ENCODE data around the gene ZNF281.

ZNF281 gene

DNA sequence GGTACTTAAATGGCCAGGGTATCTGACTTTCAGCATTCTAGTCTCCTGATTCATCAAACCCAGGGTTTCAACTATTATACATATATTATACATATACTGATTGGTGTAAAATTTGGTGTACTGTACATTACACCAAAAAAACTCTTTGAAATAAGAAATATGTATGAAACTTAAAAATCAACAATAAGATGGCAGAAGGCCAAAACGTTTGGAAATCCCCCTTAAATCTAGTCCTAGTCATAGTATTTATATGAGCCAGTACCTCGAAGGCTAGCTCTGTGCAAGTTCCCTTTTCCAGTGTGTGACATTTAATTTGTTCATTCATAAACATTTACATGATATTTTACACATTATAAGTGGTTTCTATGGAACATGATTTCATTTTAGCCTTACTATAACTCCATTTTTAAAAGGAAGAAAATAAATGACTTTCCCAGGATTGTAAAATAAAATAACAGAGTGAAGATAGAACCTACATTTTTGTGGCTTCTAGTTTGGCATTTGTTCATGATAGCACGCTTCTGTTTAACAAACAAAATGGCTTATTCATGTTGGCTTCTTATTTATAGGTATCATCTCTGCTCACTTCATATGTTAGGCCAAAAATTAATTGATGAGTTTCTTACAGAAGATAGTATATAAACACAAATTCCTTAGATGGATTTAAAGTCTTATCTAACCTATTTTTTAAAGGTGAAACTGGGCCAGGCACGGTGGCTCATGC, 18.8 kb upstream of the ZNF281 start:
- no peak for DNase-seq

DNA sequence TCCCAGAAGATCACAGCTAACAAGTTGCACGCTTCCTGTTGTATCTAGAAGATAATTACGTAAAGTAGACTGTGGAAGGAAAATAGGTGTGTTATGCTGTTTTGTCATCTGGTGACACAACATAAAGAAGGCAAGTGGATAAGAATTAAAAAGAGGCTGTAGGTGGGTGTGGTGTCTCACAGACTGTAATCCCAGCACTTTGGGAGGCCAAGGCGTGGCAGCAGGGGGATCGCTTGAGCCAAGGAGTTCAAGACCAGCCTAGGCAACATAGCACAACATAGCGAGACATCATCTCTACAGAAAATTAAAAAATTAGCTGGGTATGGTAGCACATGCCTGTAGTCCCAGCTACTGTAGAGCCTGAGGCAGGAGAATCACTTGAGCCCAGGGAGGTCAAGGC, 17.9 kb upstream of the ZNF281 start:
- DNase-seq: no peak

DNA sequence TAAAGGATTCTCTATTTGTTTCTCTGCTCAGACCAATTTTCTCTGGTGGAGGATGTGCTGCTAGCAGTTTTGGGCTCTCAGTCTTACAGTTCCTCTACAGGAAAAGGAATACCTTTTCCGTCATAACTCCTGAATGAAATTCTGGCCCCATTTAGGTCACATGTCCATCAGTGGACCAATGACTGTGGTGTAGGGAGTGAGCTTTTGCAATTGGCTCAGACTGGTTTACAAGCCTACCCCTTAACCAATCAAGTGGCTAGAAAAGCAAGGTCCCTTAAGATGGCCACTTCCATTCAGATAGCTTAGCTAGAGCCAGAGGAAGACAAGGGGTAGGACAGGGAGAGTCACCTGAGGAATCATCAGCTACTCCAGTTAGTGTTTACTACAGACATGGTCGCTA, 16.4 kb upstream of the ZNF281 start:
- DNase-seq: no peak

DNA sequence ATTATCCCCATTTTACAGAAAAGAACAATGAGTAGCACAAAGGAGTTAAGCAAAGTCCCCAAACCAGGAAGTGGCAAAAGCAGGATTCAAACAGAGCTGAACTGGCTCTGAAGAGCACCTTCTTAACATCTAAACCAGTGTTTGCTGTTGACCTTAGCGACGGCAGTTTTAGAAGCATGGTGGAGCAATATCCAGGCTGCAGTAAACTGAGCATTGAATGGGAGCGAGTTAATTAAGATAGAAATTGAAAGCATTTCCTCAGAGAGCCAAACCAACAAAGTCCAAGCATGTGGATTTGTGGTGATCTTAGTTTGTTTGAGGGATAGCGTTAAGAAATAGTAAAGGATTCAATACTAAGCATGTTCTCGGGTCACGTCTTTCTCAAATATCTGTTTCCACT, 13.4 kb upstream of the ZNF281 start:
- no peak for DNase-seq

DNA sequence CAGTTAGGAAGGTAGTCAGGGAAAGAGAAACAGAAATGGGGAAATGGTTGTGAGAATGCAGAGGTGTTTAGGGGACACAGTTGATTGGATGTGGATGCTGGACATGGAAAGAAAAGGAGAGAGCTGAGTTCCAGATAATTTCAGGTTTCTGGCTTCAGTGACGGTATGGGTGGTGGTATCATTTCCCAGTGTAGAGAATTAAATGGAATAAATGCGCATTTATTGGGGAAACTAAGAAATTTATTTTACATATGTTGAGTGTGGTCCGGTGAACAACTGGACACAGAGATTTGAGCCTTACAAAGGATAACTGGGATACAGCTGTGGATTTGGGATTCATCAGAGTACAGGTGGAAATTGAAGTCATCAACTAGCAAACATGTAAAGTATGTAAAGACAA, 12.4 kb upstream of the ZNF281 start:
- no peak for DNase-seq

DNA sequence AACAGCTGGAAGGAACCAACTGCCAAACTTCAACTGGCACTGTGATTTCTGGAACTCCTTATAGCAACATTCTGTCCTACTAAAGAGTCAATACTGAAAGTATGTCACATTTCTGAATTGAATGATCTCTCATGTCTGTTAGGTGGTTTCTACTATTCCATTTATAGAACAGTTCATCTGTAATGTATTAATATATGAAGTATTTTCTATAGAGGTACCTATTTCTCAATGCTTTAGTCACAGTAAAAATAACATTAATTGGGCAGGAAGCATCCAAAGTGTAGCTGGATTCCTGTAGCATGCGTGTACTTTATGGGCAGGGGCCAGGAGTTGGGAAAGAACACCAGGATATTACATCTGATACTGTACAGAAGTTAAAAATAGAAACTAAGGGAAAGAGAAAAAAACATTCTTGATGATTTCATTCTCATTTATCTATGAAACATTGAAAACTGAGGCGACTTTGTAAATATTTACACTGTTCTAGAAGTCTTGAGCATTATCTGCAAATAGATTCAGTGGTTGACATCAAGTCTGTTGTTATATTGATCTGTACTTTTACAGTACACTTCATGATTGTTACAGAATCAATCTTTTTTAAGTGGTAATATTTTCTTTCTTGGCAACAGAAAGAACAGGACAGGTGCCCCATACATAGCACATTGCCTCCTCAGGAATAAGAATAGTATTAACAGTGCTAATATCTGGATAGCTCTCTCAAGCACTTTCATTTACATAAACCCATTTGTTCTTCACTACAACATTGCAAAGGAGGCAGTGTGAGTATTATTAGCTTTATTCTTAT, 6.2 kb upstream of the ZNF281 start:
- DNase-seq: no peak

DNA sequence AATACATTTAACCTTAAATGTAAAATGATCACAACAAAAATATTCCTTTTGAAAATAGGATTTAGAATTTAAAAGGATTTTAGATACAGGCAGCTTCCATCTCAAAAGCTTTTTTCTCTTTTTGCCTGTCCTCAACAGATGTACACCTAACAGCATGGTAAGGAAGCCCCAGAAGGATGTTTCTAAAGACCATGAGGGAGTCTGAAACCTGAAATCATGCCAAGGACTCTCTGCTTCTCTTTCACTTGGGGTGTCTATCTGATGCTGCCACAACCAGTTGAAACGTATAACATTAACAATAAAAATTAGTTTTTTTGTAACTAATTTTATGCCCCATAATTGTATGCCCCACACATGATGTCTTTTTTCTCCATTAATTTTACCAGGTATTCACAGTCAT, 5.4 kb upstream of the ZNF281 start:
- DNase-seq: no peak

DNA sequence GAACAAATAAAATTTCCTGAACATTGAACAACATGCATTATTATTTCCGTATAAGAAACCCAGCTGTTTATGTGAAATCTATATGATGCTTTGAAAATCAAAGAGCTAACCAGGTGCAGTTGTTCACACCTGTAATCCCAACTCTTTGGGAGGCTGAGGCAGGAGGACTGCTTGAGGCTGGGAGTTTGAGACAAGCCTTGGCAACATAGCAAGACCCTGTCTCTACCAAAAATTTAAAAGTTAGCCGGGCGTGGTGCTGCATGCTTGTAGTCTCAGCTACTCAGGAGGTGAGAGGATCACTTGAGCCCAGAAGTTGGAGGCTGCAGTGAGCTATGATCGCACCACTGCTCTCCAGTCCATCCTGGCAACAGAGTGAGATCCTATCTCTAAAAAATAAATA, 4.8 kb upstream of the ZNF281 start:
- no peak for DNase-seq

DNA sequence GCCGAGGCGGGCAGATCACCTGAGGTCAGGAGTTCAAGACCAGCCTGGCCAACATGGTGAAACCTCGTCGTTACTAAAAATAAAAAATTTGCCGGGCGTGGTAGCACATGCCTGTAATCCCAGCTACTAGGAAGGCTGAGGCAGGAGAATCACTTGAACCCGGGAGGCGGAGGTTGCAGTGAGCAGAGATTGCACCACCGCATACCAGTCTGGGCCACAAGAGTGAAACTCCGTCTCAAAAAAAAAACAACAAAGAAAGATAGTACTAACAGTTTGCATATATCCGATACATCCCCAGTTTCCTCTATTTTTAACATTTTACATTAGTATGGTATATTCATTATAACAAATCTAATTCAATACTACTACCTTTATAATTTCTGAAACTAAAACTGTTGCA, 3.9 kb upstream of the ZNF281 start:
- DNase-seq: peak; percentile 50

DNA sequence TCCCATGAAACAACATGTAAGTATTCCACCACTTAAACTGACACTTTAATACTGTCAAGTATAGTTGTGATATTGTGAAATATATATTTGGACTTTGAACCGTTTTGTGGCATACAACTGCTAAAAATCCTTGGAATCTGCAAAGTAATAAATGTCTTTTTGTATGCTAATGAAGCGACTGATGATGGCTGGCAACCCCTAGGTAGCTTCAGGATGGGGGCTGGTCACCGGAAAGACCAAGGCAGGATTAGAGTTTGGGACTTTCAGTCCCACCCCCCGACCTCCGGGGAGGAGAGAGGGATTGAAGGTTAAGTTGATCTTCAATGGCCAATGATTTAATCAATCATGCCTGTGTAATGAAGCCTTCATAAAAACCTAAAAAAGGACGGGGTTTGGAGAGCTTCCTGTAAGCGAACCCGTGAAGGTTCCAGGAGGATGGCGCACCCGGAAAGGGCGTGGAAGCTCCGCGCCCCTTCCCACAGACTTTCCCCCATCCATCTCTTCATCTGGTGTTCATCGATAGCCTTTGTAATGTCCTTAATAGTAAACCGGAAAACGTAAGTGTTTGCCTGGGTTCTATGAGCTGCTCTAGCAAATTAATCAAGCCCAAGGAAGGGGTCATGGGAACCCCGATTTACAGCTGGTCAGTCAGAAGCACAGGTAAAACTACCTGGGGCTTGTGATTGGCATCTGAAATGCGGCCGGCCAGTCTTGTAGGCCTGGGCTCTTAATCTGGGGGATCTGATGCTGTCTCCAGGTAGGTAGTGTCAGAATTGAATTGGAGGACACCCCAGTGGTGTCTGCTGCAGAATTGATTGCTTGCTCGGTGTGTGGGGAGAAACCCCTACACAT, 1.8 kb upstream of the ZNF281 start:
- no peak for DNase-seq

DNA sequence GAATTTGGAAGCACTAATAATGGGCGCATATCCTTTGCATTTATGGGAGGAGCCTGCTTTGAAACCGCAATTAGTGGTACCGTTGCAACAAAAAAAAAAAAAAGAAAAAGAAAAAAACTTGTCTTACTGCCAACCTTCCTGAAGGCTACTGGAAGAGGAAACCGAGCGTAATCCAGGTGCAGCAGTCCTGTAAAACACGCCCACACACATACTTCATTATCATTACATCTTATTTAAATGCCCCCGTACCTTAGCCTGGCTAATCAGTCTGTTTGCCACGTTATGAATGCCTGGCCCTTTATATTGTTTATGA, 686 bp upstream of the ZNF281 start:
- no peak for DNase-seq

DNA sequence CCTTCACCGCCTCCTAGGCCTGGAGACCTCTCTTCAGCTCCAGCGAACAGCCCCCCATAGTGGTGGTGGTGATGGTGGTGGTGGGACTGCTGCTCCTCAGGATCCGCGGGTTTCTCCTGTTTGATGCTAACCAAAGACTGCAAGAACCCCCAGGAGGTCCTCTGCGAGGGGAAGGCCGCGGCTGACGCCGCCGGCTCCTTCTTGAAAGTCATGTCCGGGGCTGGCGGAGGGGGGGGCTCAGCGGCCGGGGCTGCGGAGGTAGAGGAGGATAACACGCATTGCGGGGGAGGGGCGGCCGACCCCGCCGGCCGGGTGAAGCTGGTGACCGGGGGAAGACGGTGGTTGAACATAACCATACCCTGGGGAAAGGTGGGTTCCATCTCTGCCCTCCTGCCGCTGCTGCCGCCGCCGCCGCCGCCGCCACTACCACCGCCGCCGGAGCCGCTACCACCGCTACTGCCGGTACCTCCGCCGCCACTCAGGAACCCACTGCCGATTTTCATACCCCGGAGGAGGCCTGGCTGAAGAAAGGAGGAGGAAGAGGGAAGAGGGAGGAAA, 554 bp downstream of the ZNF281 start:
- DNase-seq: no peak

DNA sequence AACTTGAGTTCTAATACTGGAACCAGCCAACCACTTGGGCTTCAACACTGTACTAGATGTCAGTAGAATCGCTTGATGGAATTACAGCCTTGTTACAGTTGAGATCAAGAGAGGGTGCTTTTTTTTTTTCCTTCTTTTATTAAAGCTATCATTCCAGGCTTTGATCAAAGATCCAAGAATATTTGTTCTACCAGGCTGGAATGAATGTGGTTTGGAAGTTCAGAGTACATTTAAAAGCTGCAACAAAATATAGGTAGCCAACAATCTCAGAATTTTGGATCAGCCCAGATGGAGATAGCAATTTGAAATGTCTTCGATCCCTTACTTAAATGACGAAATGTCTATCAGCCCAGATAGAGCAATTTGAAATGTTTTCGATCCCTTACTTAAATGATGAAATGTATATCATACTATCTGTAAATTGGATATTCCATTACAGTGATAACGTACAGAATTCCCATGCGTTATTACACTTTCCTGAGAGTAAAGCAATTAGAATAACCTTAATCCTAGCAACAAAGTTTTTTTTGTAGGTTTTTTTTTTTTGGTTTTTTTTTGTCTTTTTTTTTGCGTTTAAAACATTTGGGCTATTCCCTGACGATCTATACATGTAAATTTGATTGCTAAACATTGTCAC, 3.6 kb downstream of the ZNF281 start:
- no peak for DNase-seq

DNA sequence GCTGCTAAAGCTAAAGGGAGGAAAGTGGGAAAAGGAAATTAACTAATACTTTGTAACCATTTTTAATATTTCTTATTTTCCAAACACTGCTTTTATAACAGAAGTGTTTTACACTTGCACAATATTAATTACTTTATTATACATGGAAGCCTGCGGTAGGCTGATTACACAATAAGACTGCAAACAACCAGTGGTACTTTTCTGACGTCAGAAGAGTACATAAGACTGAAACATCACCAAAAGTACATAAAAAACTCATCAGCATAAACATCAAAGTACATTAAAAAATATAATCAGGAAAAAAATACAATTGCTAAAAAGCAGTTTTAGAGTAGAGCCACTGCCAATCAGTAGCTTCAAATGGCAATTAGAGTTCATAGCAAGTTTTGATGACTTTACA, 4.6 kb downstream of the ZNF281 start:
- DNase-seq: peak; percentile 1

DNA sequence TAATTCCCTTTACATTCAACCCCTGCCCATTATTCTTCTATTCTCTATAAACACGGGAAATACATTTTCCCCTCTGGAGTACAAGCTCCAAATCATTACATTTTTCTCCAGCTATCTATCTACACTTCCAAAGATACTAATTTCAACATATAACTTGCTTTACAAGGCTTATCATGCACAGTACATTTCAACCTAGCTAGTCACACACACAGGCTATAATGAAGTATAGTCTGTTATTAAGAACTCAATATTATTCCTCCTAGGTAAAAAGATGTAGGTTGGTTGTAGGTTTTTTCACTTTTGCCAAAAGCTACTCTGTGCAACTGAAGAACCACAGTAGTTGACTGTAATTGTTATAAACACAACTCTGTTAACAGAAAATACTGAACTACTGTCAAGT, 8.1 kb downstream of the ZNF281 start:
- DNase-seq: no peak

DNA sequence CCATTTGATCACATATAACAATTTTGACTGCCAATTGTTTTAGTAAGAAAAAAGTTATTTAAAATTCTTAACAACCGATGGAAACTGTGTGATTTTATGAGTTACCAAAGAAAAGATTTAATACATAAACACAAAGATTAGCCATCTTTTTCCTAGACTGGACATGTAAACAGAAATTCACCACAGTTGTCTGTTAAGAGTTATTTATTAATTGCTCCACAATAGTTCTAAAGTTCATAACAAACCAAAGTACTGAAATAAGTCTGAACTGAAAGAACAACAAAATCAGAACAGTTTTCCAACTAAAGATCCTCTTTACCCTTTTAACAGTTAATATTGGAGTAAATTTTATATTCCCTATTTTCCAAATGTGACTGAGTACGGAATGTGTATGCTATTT, 8.6 kb downstream of the ZNF281 start:
- no peak for DNase-seq

DNA sequence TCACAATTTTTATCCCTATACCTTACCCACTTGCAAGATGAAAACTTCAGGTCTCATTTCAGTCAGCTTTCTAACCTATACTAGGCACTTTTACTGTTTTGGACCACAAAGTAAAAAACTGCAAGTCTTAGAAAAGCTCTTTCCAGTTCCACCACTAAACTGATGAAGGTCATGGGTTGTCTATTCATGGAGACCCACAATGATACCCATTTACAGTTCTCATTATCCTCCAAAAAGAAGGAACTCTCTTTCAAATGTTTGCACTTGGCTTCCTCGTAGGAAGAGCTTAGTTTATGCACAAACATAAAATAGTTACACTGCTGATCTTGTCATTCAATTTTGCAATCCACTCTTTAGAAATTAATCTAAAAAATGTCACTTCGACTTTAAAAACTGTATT, 9.3 kb downstream of the ZNF281 start:
- no peak for DNase-seq

DNA sequence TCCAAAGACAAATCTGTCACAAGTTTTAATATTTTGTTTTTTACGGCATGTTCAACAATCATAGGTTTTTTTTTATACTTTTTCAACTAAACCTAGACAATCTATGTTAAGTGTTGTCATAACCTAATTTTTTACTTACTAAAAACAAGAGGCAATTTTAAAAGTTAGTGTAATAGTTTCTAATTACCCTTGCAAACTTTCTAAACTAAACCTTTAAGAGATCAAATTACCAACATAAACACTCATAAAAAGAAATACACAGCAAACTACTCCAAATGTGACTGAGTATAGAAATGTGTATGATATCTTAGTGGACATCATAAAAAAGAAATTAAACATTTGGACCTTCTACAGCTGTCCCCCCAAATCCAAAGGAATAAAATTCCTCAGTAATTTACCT, 10.0 kb downstream of the ZNF281 start:
- DNase-seq: no peak

DNA sequence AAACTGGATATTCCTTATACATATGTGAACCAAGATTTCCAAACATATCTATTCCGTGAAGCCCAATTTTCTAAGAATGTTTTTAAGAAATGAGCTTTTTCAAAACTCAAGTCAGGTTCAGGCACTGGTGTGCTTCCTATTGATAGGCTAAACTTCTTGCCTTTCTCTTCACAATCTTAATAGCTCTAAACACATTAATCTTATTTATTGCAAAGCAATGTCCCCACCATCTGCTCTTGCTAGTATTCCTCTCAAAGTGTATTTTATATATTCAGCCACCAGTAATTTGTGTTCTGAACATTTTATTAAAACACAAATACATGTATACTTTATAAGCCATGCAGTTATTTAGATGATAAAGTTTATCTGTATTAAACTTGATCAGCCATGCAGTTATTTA, 11.5 kb downstream of the ZNF281 start:
- no peak for DNase-seq

DNA sequence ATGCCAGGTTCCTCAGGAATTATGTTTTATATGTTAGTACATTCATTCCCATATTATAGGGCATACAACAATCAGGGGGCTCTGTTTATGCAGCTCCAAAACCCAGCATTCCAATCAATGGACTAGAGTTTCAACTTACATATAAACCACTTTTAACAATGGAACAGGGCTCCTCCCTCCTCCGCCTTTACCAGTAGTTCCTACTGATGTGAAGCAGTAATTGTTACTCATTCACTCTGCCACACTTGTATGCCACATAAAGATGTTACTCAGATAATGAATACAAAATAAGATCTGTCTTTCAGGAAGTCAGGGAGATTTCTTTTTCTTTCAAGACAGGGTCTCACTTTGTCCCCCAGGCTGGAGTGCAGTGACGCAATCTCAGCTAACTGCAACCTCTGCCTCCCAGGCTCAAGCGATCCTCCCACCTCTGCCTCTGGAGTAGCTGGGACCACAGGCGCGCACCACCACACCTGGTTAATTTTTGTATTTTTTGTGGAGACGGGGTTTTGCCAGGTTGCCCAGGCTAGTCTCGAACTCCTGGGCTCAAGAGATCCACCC, 17.1 kb downstream of the ZNF281 start:
- DNase-seq: no peak

DNA sequence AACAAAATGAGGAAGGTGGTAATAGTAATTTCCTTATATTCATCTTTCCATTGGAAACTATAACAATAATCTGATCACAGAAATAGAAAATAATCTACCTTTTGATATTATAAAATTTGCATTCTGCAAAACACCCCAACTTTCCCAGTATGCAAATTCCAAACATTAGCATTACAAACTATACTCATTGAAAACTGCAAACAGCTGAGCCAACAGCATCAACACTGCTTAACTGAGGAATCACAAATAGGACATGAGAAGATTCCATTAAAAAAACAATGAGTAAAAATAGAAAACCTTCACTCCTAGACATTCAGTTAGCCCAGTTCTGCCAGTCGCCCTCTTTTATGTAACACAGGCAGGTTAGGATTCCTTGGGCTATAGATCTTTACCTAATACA, 18.1 kb downstream of the ZNF281 start:
- no peak for DNase-seq

DNA sequence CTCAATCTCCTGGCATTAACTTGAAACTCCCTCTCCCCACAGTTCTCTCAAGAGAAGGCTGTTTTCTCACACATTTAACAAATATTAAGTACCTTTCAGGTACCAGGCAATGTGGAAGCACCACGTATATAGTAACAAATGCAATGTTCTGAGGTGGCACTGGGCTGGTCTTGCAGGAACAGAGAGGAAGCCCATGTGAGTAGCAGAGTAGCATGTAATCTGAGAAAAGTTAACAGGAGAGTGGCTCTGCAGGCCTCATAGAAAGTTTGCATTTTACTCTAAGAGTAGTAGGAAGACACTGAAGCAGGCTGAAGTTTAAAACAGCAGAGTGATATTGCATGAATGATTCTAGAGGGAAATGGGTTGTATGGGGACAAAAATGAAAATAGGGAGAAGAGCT, 21.0 kb downstream of the ZNF281 start:
- no peak for DNase-seq

DNA sequence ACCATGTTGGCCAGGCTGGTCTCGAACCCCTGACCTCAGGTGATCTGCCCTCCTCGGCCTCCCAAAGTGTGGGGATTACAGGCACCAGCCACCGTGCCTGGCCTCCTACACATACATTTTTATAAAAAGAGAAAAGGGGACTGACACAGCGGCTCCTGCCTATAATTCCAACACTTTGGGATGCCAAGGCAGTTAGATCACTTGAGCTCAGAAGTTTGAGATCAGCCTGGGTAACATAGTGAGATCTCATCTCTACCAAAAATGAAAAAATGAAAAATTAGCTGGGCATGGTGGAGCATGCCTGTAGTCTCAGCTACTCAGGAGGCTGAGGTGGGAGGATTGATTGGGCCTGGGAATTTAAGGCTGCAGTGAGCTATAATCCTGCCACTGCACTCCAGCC, 23.4 kb downstream of the ZNF281 start:
- DNase-seq: no peak

Measured in MV-4-11 (cell line).